SK-MEL-5 (cell line): ENCODE measurements around the gene AGAP1. TPM values are rescaled to one million over a fixed set of nuclear protein-coding genes. Genes with fewer than 3 reads are reported as not detected.

Experiments
- DNase-seq: peaks from one replicate; pipeline ENCODE4 v3.0.0-alpha.2; 2016; ENCODE audit warnings: low read depth, low spot score
- in situ Hi-C: cut with HindIII; loops from 2 replicates; pipeline ENCODE4 v1.10.0; 2016; ENCODE audit warnings: low sequenced_read_pairs, high pct_unique_total_duplicates, low pct_unique_long_range_greater_than_20kb
- total RNA-seq: library from RNA; depleted of rRNA; stranded (reverse); fragments of >200 nt; shearing (Covaris generic); gene quantifications from 2 replicates; pipeline ENCODE4 v1.2.3, GENCODE V29; 2014

The AGAP1 gene
- total RNA-seq, 1 experiment from 2014 or later = 16.4 TPM

DNA sequence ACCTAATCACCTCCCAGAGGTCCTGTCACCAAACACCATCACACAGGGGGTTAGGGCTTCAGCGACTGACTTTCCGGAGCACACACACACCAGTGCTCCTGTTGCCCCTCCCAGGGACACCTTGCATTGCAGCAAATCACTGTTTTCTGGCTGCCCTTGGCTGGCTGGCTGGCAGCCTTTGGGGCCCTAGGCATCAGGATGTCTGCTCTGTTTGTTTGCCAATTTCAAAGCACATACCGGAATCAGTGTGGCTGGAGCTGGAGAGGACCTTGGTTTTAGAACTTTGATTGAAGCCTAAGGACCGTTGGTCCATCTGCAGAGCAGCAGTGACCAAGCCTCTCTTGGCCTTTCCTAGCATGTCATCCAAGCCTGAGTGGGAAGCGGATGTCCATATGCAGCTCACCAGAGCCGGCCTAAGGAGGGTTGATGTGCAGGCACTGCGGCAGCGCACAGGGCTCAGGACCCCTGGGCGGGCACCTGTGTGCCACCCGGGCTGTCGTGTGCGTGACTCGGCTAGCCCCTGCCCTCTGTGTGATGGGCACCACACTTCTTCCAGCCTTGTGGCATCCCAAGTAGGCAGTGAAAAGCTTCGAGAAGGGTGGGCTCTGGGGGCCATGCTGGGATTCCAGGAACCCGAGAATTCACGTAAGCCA, 612.2 kb downstream of the AGAP1 start:
- in situ Hi-C loops = no loop called here
- no peak for DNase-seq

DNA sequence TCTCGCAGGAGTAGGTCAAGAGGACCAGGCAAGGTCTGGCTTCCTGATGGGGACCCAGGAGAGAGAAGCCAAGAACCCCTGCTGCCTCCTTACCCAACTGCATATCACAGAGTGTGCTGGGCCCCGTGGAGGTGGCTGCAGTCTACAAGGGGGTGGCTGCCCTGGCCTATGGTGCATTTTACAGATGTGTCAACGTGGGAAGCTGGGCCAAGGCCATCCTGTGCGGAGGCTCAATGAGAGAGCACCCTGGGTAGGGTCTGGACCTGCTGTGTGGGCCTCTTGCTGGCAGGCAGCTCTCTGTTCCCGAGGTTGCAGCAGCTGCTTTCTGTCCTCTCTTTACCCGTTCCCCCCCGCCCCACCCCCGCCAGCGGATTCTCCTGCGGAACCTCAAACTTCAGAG, 612.9 kb downstream of the AGAP1 start:
- DNase-seq = no peak
- in situ Hi-C loops = no loop called here

DNA sequence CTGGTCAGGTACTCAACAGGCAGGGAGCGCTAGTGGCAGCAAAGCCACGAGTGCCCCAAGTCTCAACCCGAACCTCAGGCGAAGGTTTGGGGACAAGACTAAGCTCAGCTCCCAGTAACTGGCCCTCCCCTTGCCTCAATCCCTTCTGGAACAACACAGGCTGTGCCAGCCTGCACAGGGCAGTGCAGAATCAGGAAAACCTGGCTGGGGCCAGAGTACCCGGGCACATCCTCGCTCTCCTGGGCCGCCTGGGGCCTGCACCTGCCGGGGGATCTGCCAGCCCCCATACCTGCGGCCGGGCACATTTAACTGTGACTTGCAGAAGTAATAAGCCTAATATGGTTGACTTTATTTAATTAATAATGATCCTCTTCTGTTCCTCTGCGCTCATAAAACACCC, 613.7 kb downstream of the AGAP1 start:
- no peak for DNase-seq
- in situ Hi-C loops = no loop called here

DNA sequence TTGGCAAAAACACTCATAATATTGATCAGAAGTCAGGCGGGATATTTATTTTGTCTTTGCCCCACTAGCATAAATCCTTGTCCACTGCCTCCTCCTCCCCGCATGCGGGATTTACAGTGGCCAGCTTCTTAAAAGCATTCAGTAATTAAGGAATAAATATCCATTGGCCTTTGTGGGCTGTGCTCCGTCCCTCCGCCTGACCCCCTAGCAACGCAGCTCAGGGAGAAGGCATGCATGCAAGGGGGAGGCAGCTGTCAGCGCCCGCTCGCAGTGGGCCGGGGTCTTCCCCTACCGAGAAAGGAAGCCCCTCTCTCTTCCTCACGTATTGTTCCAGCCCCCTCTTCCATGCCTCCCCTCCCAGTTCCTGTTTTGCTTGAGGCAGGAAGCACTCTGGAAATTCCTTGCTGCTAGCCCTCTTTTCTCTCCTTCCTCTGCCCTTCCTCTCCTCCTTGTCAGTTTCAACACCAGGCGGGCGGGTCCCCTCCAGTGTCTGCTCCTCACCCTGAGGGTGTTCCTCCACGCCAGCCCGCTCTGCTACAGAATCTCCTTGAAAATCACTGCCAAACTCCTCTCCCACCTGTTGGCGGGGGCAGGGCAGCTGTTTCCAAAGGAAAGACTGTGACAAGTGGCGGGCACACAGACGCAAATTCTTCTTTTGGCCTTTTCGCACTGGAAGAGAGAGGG, 614.2 kb downstream of the AGAP1 start:
- DNase-seq = no peak
- in situ Hi-C loops = no loop called here

DNA sequence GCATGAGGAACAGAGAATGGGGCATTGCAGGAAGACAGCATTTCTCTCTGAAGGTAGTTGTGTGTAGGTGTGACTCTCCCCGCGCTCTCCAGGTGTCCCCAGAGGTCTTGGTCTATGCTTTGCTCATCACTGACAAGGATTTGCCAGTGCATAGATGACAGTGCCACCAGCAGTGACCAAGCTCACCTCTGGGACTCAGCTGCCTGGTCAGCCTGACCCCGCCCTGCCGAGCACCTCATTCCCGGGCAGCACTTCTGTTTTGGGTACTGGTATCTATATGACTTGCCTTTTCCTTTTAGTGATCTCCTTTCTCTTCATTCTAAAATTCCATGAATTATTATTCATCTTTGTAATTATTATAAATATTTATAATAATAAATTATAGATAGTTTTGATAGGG, 615.2 kb downstream of the AGAP1 start:
- in situ Hi-C loops = no loop called here
- DNase-seq = no peak

DNA sequence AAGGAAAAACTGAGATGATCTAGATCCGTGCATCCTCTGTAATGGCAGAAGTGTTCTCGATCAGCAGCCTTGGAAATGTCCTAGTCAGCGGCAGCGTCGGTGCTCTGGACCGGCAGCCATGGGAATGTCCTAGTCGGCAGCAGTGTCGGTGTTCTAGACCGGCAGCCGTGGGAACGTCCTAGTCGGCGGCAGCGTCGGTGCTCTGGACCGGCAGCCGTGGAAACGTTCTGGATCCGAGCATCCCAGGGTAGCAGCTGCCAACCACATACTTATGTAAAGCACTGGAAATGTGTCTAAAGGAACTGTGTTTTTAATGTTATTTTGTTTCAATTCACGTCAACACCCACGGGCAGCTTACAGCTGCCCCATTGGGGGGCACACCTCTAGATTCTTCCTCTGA, 615.6 kb downstream of the AGAP1 start:
- in situ Hi-C loops = no loop called here
- no peak for DNase-seq

DNA sequence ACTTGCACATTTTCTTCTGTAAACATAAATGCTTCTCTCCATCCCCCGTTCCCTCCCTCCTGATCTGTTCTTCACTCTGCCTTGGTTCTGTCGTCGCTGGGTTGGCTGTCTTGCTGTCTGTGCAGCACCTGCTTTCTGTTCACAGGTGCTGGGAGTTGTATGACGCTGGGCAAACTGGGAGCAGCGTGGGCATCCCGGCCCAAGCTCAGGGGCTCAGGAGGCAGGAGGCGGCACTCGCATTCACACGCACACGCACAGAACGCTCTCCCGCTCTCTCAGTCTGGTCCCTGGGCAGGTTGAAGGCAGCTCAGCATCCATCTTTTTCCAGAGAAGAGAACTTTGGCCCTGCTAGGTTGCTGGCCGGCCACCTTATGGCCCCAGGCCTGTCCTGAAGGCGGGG, 618.6 kb downstream of the AGAP1 start:
- no peak for DNase-seq
- in situ Hi-C loops = no loop called here

DNA sequence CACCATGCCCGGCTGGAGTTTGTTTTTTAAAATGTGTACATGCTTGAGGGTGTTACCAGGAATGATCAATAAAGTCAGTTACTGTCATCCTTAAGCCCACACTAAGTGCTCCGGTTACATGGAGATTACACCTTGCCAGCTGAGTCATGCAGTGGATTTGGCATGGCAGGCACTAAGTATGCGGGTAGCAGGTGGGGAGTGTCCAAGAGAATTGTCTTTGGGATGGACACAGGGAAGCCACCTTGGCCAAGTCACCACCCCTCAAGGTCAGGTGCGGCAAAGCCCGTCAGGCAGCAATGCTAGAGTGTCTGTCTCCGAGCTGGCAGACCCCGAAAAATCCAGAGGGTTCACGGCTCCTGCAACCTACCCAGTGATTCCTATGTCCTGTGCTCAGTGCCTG, 619.6 kb downstream of the AGAP1 start:
- in situ Hi-C loops = no loop called here
- no peak for DNase-seq

DNA sequence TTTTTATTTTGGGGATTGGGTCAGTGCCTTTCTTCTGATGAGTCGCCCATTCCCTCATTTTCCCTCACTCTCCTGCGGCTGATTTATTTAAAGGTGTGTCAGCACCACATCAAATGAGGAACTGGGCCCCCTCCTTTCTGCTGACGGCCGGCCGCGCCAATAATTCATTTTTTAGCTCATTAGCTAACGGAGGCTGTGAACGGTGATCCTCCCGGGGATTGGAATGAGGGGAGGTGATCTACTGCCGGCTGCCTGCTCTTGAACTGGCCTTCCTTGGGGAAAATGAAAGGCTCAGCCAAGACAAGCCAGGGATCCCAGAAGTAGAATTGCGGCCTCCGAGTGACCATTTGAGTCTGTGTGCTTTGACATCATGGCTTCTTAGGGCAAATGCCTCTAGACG, 620.1 kb downstream of the AGAP1 start:
- DNase-seq = no peak
- in situ Hi-C loops = no loop called here

DNA sequence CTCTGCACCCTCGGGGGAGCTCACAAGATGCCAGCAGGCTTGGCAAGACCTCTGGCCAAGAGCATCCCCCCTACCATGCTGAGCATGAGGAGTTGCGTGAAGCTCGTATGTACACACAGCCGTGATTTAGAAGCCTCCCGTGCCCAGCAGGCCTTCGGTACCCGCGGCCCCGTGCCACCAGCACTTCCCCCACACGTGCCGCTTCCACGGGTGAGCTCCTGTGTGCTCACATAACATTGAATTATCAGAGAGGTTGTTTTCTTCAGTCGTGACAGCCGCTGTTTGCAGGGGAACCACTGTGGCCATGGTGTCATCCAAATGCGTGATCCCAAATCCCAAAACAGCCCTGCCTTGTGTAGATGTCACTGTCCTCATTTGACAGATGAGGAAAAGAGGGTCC, 621.1 kb downstream of the AGAP1 start:
- in situ Hi-C loops = no loop called here
- no peak for DNase-seq

DNA sequence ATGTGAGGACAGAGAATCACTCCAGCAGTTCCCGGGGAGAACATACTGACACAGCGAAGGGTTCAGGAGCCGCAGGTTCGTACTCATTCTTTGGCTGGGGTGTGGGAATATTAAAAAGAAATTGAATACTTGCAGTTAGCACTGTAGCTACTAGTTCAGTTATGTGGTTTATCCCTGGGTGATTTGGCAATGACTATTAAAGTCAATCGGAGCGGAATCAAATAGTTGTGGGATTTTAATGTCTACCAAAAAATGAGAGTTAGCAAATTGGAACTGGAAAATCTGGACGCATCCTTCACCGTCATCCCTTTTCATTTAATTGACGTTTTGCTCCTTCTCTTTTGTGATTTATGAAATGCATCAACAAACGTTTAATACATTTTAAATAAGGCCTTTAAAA, 623.6 kb downstream of the AGAP1 start:
- no peak for DNase-seq
- in situ Hi-C loops = no loop called here

DNA sequence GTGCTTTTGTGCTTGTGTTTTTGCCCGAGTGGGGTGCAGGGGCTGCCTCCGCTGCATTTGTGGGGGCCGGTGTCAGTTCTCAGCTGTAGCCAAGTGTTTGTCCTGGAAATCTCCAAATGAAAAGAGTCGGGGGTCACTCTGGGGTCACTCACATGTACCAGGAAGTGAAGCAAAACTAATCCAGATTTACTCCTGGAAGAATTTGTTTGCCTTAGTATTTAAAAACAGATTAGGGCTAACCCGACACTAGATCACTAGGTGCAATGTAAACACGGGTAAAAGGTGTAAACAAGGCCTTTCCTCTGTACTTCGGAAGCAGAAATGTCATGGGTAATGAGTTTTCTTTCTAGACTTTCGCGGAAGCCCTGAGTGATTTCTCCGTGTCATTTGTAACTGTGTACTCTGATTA, 624.0 kb downstream of the AGAP1 start:
- in situ Hi-C loops = no loop called here
- no peak for DNase-seq

DNA sequence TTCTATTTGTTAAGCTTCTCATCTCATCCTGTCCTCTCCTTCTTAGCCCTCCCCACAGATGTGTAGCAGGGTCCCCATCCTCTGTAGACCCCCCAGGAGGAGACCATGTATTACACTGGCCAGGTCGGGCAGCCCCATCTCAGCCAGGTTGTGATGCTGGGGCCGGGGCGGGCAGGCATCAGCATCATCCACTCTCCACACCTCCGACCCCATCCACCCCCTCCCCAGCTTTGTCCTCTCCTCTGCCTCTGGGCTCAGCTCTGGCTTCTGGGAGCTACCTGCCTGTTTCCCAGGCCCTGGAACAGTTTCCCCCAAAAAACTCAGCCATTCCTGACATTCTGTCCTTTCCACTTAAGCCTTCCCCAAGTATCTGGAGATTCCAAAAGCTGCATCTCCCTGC, 625.2 kb downstream of the AGAP1 start:
- in situ Hi-C loops = no loop called here

DNA sequence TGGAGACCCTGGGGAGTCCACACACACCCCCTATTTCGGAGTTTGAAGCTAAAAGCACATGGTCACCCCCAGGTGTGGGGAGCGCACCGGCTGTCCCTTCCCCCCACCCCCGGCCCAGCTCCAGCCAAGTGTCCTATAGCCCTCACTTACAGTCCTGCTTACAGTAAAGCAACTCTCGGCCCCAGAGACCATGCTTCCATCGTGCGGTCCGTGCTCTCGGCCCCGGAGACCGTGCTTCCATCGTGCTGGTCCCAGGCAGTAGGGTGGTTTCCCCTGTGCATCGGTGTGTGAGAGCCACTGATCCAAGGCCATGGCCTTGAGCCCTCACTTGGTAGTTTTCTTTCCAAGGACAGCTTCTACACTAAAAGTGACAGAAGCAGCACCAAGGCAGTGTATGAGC, 625.6 kb downstream of the AGAP1 start:
- in situ Hi-C loops = no loop called here
- no peak for DNase-seq

More for the DNA sequence above, 625.2 kb downstream of the AGAP1 start:
- no peak for DNase-seq

DNA sequence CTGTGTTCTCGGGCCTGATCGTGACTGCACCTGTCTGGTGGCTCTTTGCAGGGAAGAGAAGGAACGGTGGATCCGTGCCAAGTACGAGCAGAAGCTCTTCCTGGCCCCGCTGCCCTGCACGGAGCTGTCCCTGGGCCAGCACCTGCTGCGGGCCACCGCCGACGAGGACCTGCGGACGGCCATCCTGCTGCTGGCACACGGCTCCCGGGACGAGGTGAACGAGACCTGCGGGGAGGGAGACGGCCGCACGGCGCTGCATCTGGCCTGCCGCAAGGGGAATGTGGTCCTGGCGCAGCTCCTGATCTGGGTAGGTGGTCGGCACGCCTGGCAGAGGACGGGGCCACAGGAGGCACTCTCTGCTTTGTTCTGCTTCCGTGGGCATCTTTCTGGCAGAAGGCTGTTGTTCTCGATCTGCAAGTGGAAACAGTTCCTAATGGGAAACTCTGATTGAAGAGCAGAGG, 626.3 kb downstream of the AGAP1 start:
- no peak for DNase-seq
- in situ Hi-C loops = no loop called here

DNA sequence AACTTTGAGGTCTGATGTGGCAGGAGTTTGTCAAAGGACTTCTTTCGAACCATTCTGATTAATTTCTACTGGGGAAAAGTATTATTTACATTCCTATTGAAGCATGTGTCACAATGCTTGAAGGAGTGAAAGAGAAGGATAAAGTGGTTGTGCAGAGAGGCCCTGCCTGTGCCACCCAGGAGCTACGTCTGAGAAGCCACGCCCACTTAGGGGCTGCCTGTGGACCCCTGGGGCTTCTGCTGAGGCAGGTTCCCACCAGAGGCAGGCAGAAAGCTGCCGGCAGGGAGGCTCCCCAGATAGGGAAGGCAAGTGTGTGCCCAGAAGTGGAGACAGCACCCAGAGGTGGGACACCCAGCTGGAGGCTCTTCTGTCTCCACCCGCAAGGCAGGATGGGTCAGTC, 627.0 kb downstream of the AGAP1 start:
- DNase-seq = no peak
- in situ Hi-C loops = no loop called here

DNA sequence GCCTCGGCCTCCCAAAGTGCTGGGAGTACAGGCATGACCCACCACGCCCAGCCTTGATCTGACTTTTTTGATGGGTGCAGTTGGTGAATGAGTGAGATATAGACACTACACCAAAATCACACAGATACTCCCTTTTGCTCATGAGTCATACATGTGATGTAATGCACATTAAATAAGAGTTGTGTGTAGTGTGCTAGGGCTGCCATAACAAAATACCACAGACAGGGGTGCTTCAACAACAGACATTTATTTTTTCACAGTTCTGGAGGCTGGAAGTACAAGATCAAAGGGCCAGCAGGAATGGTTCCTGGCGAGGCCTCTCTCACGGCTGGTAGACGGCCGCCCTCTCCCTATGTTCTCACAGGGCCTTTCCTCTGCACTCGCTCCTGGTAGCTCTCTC, 627.7 kb downstream of the AGAP1 start:
- in situ Hi-C loops = no loop called here
- DNase-seq = no peak

DNA sequence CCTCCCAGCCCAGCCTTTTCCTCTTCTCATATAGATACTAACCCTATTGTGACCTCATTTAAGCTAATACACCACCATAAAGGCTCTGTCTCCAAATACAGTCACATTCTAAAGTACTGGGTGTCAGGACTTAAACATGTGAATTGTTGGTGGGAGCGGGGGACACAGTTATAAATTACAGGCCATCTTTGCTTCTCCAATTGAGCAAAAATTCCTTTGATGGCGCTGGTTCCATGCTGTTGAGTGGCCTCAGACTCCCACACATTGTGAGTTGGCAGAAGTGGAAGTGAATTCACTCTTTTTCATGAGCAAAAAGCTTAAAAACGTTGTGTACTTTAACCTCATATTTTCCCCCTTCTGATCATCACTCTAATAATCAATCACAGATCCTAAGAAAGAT, 628.4 kb downstream of the AGAP1 start:
- DNase-seq = no peak
- in situ Hi-C loops = no loop called here

DNA sequence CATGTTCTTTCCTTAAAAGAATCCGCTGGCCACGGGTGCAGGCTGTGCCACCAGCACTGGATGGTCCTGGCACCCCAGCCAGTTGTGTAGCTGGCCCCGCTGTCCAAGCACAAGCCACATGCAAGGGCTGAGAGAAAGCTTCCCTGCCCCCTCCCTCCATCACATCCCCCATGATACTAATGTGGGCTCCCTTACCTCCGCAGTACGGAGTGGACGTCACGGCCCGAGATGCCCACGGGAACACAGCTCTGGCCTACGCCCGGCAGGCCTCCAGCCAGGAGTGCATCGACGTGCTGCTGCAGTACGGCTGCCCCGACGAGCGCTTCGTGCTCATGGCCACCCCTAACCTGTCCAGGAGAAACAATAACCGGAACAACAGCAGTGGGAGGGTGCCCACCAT, 629.9 kb downstream of the AGAP1 start:
- in situ Hi-C loops = no loop called here
- no peak for DNase-seq
